ENCODE results near the gene RIPK3. TPM values are rescaled to one million over a fixed set of nuclear protein-coding genes. Genes with fewer than 3 reads are reported as not detected.

RIPK3 gene
- total RNA-seq, 1 experiment from 2014 or later, result 0.35 TPM

DNA sequence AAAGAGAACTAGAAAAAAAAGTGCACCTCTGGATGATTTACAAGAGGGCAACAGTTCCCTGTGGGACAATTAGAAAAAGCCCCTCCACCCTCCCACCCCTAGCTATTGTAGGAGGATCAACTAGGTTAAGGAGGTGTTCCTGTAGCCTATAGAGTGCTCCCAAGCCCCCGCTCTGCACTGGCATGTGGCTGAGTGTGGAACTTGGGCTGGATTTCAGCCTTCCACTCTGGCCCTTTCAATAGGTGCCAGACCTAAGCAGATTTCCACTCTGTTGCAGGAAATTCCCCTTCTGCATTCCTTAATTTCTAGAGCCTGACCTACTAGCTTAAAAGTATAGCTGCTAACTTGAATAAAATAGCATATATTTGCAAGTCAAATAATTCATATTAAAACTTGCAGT is 31.0 kb upstream of the RIPK3 start:
- Histone ChIP-seq H2BK5ac (ENCODE audit: insufficient read length, low read length) (no peak overlapping the region), H3K23ac (ENCODE audit: insufficient read length, low read depth, low read length) (no peak overlapping the region), H2AK5ac (ENCODE audit: insufficient read length, low read length) (no peak overlapping the region), H3K4me2 (ENCODE audit: insufficient read depth, insufficient read length, low read length) (no peak overlapping the region), H3K79me2 (ENCODE audit: insufficient read depth, low read length) (no peaks in the 10 kb centered on the region), H2BK20ac (ENCODE audit: low read depth, low read length, poor library complexity, severe bottlenecking) (no peak overlapping the region), H4K91ac (ENCODE audit: insufficient read length, low read depth, low read length) (no peak overlapping the region), H2BK15ac (ENCODE audit: low read depth, low read length) (no peak overlapping the region), H3K9ac (ENCODE audit: extremely low read depth, insufficient read length, low read length) (no peak overlapping the region), H3K56ac (ENCODE audit: insufficient read length, low read depth, low read length) (no peak overlapping the region), H4K20me1 (ENCODE audit: control insufficient read depth, insufficient read depth, insufficient read length) (no peaks in the 10 kb centered on the region), H3K4ac (ENCODE audit: low read depth, low read length) (no peak overlapping the region), H3K18ac (ENCODE audit: insufficient read length, low read depth, low read length) (no peak overlapping the region), H3K14ac (ENCODE audit: insufficient read depth, low read length) (no peak overlapping the region), H3K79me1 (ENCODE audit: insufficient read depth, low read depth, low read length, poor library complexity, severe bottlenecking) (no peaks in the 10 kb centered on the region), H3T11ph (ENCODE audit: low read length) (no peak overlapping the region), H2BK120ac (ENCODE audit: low read depth, low read length, poor library complexity, severe bottlenecking) (no peak overlapping the region), H3K4me1 (ENCODE audit: insufficient read depth, low read length) (no peaks in the 10 kb centered on the region; the same call in 1 of the 2 replicates), H2BK12ac (ENCODE audit: insufficient read length, low read depth, low read length) (no peak overlapping the region), H4K5ac (ENCODE audit: insufficient read length, low read depth, low read length) (no peak overlapping the region), H3K9me3 (ENCODE audit: control insufficient read depth, low read depth, low read length) (no peaks in the 10 kb centered on the region), H2AFZ (ENCODE audit: low read length) (no peak overlapping the region), H3K27ac (ENCODE audit: insufficient read length, low read depth, low read length) (no peak overlapping the region), H3K27me3 (ENCODE audit: insufficient read depth, low read length) (no peaks in the 10 kb centered on the region), H3K23me2 (ENCODE audit: insufficient read length, low read depth, low read length, poor library complexity, severe bottlenecking) (peaks cover 18% of the 10 kb centered on the region), H4K8ac (replicated peaks; ENCODE audit: insufficient read length, low read depth, low read length) (no peak overlapping the region)
- TF ChIP-seq, protein P1, sequence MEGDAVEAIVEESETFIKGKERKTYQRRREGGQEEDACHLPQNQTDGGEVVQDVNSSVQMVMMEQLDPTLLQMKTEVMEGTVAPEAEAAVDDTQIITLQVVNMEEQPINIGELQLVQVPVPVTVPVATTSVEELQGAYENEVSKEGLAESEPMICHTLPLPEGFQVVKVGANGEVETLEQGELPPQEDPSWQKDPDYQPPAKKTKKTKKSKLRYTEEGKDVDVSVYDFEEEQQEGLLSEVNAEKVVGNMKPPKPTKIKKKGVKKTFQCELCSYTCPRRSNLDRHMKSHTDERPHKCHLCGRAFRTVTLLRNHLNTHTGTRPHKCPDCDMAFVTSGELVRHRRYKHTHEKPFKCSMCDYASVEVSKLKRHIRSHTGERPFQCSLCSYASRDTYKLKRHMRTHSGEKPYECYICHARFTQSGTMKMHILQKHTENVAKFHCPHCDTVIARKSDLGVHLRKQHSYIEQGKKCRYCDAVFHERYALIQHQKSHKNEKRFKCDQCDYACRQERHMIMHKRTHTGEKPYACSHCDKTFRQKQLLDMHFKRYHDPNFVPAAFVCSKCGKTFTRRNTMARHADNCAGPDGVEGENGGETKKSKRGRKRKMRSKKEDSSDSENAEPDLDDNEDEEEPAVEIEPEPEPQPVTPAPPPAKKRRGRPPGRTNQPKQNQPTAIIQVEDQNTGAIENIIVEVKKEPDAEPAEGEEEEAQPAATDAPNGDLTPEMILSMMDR (conservative IDR thresholded peaks at IDR 0.05), result no peak
- Mint-ChIP-seq H3K27ac (no peak overlapping the region), H3K9me3 (no peaks in the 10 kb centered on the region), H3K4me1 (peaks cover 15 to 16% of the 10 kb centered on the region in 2 experiments), H3K4me3 (no peak overlapping the region), H3K27me3 (ENCODE audit: low read depth) (peaks cover 8% of the 10 kb centered on the region), H3K36me3 (ENCODE audit: insufficient read depth in 1 of 3, low read depth in 3 of 3) (peaks cover 8 to 41% (median 23%) of the 10 kb centered on the region in 3 experiments)
- no CpG with 5 or more reads among the region's 1 CpG for WGBS (ENCODE audit: extremely low coverage, insufficient read length, low lambda C conversion rate)
- DNase-seq, result no peak
